Kidney glomerular epithelial cell (primary cell): ENCODE data around the gene CCDC127.
"Not testable (repeated sequence)": the region's sequence is repeated elsewhere in the genome, so short reads cannot be mapped to it uniquely, and the experiment has no call there.

Experiments used
- DNase-seq: peaks from one replicate; lab custom pipeline; 2025; lab: John Stamatoyannopoulos, UW

CCDC127 gene

DNA sequence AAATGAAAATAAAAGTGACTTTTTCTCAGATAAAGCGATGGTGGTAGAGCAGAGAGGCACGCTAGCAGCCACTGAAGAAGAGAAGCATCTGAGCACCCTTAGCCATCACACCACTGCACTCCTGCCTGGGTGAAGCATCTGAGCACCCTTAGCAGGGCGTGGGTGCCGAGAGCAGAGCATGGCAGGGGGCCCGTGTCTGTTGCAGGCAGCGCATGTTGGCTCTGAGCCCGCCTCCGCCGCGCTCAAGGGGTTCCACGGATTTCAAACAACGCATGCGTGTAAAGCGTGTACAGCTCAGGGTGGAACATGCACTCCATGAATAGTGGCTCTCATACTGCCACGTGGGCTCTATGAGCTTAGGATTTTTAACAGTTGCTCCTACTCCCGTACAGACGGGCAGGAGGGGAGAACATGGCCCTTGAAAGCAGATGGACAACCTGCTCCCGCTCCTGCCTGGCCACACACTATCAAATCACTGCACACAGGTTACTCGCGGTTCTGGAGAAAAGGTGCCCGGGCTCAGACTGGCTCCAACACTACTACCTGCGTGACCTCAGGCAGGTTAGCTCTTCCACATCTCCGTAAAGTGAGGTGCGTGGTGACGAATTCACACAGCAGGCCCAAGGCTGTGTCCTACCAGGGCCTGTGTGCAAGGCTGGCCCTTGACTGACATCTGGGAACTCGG is 14.6 kb downstream of the CCDC127 start:
- DNase-seq: no peak

DNA sequence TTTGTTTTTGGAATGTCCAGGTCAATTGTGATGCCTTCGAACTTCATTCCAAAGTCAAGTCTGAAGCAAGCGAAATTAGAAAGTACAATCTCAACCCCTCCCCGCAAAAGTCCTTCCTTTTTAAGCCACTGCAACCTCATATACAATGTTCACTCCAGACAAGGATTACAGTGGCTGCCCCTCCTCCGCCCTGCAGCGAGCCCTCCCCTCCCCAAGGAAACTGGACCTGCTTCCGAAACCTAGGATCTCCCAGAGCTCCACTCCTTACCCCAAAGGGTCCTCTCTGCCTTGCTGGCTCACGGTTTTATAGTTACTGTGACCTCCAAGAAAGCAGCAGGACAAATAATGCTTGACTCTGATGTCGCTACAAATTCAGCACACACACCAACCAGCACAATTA is 16.3 kb downstream of the CCDC127 start:
- DNase-seq: no peak

DNA sequence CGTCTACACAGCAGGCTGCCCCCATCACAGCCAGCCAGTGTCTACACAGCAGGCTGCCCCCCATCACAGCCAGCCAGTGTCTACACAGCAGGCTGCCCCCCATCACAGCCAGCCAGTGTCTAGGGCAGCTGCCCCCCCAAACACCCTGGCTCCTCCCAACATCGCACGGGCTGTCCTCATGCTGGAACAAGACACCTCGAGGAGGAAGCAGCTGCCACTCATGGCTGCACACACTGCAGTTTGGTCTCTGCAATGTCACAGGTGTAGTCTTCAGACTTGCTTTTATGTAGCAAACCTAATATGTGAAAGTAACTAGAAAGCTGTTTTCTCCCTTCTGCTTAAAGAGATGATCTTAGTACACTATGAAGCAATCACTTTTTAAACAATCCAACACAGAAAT is 17.0 kb downstream of the CCDC127 start:
- DNase-seq: no peak

DNA sequence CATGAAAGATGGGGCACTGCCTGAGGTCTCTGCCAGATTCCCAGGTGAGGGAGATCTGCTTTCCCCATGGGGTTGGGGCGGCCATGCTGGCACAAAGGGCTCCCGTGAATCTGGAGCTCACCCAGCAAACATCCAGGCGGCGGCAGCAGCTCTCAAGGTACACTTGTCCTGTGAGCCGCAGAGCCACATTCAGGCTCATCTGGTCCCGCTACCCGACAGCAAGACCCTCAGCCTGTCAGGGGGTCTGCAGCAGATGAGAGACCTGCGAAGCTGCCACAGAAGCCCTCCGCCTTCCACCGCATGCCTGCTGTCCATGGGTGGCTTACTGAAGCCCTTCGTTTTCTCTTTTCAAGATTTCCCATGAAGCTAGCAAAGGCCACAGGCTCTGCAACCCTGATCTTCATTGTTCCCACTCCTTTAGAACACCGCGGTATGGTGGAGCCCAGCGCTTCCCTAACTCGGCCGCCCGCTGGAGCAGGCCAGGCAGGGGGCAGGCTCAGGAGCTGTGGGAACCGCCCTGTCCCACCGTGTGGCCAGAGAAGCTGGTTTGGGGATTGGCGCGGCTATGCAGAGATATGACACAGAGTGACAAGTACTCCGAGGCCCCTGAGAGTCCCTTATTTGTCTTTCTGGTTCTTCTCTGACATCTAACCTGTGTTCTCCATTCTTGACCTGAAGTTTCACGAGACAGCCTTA is 17.9 kb downstream of the CCDC127 start:
- DNase-seq: no peak

DNA sequence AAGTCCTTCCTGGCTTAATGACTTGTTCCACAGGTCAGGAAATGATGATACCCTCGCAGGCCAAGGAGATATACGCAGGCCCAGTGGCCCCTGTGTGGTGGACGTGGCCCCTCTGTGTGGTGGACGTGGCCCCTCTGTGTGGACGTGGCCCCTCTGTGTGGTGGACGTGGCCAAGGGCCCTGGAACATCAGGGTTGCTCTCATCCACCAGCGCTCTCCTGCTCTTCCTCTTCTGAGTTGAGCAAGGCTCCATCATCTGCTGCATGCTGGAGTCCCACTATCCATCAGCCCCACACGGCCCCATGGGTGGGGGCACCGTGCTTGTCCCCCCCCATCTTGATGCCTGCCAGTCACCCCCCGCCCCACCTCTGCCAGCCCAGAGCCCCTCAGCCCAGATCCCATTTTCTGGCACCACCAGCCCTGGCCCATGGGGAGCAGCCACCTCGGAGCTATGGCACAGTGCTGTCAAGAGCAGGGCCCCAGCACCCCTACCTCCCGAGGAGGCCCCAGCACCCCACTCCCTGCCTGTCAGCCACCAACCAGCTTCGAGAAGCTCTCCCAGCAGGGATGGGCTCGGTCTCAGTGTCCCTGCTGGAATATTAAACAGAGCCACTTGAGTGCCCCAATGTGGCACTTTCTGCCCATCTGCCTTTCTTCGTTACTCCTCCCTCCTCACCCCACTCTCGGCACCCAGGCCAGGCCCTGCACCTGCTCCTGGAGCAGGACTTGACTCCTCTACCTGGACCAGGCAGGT is 18.6 kb downstream of the CCDC127 start:
- DNase-seq: no peak

DNA sequence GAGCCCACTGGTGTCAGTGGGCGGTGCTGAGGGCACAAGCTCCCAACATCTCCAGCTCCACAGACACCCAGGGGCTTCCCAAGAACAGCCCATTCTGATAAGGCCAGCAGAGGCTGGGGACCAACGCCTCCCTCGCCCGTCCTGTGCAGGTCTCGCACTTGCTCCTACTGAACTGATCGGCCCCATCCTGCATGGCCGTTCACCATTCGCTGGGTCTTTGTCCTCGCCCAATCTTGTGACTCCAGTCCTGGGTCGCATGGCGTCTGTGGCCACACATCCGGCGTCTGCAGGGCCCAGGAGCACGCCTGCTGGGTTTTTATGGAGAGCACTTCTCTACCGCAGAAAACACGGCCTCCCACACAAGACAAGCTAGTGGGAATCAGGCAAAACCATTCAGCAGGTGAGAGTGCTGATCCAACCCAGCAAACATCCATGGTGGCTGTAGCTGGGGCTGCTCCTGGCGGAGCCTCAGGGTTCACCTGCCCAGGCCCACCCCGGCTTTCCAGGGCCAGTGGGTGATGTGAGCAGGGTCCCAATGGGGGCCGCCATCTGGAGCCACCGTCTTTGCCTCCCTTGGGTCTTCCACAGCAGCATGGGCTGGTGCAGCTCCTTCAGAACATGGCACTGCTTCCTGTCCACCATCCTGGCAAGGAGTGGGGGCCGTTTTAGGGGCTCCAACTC is 19.3 kb downstream of the CCDC127 start:
- DNase-seq: no peak

DNA sequence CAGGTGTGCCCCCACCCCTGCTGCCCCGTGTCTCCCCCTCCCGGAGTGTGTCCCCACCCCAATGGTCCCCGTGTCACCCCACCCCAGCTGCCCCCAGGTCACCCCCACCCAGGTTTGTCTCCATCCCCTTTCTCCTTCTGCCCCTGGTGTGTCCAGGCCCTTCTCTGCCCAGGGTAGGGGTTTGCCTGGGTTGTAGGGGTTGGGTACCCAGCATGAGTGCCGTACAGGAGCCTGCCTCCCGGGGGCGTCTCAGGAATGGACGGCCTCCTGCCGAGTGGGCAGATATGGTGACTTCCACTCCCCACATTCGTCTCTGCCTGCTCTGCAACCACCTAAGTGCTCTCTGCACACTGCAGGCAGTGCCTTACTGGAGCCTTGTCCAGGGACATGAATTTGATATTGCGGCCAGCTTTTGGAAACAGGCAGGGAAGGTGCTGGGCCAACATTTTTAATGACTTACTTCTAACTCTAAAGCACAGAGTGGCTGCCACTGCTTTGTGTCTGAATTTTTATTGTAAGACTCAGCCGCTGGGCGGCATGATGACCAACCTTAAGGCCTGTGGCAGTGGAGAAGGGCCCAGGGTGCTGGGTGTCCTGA is 20.0 kb downstream of the CCDC127 start:
- DNase-seq: no peak

DNA sequence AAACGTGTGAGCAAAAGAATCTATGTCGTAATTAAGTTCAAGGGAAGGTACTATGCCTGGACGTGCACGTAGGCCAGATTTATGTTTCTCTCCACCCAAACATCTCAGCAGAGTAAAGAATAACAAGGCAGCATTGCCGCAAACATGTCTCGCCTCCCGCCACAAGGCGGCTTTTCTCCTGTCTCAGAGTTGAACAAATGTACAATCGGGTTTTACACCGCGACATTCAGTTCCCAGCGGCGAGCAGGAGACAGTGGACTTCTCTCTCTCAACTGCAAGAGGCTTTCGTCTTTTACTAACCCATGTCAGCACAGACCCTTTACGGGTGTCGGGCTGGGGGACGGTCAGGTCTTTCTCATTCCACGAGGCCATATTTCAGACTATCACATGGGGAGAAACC is 20.9 kb downstream of the CCDC127 start:
- DNase-seq: not testable (repeated sequence)

DNA sequence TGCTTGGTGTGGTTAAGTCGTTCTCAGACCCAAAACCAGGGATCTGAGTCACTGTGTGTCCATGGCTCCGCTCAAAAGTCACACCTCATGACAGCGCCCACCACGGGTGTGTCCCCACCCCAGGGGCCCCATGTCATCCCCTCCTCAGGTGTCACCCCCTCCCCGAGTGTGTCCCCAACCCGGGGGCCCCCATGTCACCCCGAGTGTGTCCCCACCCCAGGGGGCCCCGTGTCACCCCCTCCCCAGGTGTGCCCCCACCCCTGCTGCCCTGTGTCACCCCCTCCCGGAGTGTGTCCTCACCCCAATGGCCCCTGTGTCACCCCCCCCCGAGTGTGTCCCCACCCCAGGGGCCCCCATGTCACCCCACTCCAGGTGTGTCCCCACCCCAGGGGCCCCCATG is 21.6 kb downstream of the CCDC127 start:
- DNase-seq: no peak

DNA sequence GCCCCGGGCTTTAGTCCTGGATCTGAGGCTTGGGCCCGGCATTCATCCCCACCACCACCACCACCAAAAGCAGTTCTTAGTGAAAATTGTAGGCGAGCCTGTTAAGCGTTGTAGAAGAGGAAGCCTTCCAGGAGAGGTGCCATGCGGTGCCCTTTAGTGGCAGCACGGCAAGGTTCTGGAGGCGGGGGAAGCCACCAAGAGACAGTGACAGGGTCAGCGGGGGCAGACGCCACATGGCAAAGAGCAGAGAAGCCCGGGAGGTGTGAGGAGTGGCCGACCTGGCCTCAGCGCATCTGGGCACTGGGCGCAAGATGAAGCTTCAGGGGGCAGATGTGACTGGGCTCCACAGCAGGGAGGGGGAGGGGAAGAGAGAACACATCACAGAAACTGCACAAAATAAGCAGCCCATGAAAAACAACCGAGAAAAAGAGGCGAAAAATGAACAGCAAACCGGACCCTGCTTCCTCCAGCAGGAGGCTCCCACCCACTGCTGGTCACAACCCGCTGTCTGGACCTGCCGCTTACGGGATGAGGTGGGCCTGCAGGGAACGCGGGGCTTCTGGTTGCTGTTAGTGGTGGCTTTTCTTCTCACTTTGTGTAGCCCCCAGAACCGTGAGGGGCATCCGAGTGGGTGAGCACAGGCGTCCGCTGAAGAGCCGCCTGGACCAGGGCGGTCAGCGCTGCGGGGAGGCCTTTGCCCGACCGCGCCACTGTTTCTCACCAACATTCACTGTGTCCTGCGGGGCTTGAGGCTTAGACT is 22.4 kb downstream of the CCDC127 start:
- no peak for DNase-seq

DNA sequence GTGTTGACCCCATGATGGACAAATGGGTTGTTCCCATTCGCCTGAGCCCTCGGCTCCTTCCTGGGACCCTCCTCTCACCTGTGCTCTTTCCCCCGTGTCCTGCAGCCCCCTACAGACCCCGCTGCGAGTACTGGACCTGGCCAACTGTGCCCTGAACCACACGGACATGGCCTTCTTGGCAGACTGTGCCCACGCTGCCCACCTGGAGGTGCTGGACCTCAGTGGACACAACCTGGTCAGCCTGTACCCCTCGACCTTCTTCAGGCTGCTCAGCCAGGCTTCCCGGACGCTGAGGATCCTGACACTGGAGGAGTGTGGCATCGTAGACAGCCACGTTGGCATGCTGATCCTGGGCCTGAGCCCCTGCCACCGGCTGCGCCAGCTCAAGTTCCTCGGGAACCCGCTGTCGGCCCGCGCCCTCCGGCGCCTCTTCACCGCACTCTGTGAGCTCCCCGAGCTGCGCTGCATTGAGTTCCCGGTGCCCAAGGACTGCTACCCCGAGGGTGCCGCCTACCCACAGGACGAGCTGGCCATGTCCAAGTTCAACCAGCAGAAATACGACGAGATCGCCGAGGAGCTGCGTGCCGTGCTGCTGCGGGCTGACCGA is 23.2 kb downstream of the CCDC127 start:
- no peak for DNase-seq

DNA sequence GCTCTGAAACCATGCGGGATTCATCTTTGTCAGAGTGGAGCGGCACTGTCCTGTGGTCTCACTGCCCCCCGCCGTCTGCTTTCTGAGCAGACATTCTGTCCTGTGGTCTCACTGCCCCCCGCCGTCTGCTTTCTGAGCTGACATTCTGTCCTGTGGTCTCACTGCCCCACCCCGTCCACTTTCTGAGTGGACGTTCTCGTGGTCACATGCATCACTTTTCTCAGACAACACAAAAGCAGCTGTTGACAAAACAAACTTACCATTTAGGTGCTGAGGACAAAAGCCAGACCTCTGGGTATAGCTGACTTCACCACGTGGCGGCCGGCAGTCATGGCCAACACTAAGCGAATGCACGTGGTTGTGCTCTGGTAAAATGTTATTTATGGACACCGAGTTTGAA is 23.9 kb downstream of the CCDC127 start:
- DNase-seq: no peak

DNA sequence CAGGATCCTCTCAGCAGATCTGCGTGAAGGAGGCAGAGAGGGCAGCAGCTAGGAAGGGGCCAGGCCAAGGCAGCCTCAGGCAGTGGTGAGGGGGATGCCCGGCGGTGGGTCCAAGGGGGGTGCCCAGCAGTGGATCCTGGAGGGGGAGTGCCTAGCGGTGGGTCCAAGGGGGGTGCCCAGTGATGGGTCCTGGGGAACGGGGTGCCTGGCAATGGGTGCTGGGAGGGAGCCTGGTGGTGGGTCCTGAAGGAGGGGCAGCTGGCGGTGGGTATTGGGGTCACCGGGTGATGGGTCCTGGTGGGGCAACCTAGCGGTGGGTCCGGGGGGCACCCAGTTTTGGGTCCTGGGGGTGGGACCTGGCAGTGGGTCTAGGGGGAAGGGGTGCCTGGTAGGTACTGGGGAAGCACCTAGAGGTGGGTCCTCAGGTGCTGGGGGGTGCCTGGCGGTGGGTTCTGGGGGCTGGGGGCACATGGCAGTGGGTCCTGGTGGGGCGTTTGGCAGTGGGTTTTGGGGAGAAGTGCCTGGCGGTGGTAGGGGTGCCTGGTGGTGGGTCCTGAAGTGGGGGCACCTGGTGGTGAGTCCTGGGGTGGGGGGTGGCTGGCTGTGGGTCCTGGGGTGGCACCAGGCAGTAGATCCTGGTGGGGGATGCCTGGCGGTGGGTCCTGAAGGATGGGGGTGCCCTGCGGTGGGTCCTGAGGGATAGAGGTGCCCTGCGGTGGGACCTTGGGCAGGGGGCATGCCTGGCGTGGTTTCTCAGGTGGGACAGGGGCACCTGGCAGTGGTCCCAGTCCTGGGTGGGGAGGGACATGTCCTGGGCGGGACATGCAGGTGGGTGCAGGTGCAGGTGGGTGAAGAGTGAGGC is 24.8 kb downstream of the CCDC127 start:
- DNase-seq: no peak

DNA sequence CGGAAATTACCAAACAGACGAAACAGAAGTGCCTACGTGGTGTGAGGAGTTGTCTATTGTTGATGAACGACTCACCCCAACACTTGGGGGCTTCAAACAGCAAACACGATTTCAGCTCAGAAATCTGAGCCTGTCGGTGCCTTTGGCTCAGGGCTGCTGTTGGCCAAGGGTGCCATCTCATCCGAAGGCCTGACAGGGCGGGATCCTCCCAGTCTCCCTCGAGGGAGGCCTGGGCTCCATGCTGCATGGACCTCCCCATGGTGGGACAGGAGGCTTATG is 25.3 kb downstream of the CCDC127 start:
- DNase-seq: no peak

DNA sequence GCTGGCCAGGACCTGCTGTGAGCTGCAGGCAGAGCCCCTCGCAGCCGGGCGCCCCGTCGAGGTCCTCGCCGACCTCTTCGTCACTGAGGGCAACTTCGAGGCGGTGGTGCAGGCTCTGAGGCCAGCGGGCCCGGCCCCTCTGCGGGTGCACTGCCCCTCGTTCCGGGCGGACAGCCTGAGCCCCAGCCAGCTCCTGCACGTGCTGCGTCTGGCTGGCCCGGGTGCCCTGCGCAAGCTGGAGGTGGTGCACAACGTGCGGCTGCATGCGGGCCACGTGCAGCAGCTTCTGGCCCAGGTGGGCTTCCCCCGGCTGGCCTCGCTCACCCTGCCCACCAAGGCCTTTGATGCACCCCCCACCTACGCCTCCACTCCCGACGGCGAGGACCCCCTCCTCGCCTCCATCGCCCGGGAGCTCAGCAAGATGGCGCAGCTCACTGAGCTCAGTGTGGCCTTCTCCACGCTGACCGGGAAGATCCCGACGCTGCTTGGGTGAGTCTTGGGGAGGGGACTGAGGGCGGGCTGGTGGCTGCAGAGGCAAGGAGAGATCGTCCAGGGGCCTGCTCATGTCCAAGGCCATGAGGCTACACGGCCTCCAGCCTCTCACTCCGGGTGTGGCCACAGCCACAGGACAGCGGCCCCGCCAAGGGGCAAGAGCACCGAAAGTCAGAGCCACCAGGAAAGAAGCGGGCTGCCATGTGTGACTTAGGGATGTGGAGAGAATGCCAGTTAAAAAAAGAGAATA is 25.8 kb downstream of the CCDC127 start:
- DNase-seq: no peak

DNA sequence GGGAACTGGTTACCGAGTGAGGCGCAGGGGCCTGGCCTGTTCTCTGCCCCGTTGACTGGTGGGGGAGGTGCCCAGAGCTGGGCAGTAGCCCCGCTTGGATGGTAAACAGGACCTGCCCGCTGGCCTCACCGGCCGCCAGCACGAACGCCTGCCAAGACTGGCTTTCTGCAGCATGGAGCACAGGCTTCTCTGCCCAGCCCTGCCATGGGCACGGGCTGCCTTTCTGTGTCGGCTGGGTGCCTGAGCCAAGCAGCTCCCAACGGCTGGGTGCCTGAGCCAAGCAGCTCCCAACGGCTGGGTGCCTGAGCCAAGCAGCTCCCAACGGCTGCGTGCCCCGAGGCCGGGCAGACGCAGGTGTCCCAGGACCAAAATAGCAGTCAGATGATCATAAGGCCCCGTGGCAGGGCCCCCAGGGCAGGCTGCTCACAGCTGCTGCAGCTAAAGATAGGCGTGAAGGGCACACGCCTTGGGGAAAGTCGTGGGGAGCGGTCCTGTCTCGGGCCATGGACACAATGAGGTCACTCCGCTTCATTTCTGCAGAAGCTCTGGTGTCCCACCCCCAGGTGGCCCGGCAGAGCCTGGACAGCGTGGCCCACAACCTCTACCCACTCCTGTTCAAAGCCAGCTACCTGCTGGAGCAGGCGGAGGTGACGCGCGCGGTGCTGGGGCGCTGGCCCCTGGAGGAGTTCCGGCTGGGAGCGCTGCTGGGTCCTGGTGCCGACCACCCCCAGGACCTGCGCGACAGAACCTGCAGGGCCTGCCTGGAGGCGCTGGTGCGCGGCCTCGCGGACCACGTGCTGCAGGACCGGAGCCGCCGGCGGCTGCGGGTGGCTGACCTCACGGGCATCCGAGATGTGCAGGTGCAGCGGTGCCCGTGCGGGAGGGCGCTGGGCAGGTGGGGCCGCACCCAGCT is 26.7 kb downstream of the CCDC127 start, which contains the start of gene LRRC14B:
TSS of gene LRRC14B (plus strand) at position 460 of the 913 bp plus-strand sequence. CDS start at position 504, 44 bp downstream.
- no peak for DNase-seq

DNA sequence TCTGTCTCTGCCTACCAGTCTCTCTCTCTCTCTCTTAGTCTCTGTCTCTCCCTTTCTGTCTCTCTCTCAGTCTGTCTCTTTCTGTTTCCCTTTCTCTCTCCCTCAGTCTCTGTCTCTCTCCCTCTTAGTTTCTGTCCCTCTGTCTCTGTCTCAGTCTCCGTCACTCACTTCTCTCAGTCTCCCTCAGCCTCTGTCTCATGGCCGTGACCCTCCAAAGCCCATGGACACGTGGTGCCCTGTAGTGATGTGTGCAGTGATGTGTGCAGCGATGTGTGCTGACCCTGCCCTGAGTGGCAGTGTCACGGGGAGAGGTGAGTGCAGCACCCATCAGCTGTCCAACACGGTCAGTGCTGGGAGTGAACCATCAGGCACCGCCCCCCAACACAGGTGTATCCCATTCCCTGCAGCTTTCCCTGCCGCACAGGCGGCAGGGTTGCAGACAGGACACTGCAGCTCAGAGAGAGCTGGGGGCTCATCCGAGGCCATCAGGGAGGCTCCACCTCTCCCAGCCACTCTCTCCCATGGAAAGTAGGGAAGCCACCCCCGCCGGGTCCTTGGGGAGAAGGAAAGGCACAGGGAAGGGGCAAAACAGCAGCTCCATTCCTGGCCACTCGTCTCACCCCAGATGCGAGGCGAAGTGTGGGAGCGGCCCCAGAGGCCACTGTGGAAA is 27.5 kb downstream of the CCDC127 start:
- no peak for DNase-seq

DNA sequence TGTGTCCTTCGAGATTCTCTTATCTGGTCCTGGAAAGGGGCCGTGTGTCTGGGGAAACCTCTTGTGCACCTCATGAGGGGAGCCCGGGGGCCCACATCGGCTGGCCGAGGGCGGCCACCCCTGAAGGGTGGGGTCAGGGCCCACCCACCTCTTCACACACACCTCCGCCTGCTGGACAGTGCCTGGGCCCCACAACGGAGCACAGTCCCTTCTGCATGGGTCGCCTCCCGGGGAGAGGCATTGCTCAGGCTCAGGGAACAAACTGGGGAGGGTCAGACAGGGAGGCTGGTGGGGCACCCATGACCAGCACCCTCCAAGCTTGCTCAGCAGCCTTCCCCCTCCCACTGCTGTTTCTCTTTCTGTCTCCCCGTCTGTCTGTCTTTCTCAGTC is 28.0 kb downstream of the CCDC127 start:
- DNase-seq: no peak
